ENCODE data around the gene TREML1.

DNA sequence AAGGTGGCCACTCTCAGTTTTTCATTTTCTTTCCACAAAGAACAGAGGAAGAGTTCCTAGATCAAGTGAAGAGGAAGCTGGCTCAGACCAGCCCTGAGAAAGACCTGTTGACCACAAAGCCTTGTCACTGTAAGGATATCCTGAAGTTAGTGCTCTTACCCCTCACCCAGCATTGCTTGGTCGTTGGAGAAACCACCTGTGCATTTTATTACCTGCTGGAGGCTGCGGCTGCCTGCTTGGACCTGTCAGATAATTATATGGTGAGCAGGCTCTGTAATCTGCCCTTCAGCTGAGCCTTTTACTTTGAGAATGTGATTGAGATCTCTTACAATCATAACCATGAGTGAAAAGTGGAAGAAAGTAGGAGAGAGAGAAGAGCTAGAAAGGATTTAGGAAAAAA, 21.9 kb downstream of the TREML1 start:
- TF ChIP-seq, protein P1, sequence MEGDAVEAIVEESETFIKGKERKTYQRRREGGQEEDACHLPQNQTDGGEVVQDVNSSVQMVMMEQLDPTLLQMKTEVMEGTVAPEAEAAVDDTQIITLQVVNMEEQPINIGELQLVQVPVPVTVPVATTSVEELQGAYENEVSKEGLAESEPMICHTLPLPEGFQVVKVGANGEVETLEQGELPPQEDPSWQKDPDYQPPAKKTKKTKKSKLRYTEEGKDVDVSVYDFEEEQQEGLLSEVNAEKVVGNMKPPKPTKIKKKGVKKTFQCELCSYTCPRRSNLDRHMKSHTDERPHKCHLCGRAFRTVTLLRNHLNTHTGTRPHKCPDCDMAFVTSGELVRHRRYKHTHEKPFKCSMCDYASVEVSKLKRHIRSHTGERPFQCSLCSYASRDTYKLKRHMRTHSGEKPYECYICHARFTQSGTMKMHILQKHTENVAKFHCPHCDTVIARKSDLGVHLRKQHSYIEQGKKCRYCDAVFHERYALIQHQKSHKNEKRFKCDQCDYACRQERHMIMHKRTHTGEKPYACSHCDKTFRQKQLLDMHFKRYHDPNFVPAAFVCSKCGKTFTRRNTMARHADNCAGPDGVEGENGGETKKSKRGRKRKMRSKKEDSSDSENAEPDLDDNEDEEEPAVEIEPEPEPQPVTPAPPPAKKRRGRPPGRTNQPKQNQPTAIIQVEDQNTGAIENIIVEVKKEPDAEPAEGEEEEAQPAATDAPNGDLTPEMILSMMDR (IDR thresholded peaks at IDR 0.05), result no peak
- TF ChIP-seq EP300 (IDR thresholded peaks at IDR 0.05) (no peak), POLR2AphosphoS5 (IDR thresholded peaks at IDR 0.05) (no peak)
